OCI-LY3 (cell line): ENCODE measurements around the gene GDF9.

ENCODE experiments used
- H2AFZ ChIP-seq: fragments of 200-600, 300-600 bp; shearing (Covaris generic); 2 replicates; pipeline ENCODE4 v1.6.0; 2014; ENCODE audit warnings: antibody characterized with exemption, low read depth, low read length
- H3K27ac ChIP-seq: fragments of 200-600, 300-600 bp; sonication (generic); 2 replicates; pipeline ENCODE4 v1.5.1; 2014; ENCODE audit warnings: mild to moderate bottlenecking, low read length, moderate library complexity, mixed read lengths
- H3K27me3 ChIP-seq: fragments of 200-600, 300-600 bp; sonication (generic); 2 replicates; pipeline ENCODE4 v1.6.1; 2014; ENCODE audit warnings: low read depth, low read length, mixed read lengths
- H3K36me3 ChIP-seq: fragments of 200-600, 300-600 bp; sonication (generic); replicated peaks from 2 replicates; pipeline ENCODE3; 2014; ENCODE audit warnings: low read depth, low read length, mixed read lengths
- H3K4me1 ChIP-seq: fragments of 300-600, 200-600 bp; sonication (generic); 2 replicates; pipeline ENCODE4 v1.6.1; 2014; ENCODE audit warnings: low read length, mixed read lengths
- H3K4me2 ChIP-seq: fragments of 200-600, 300-600 bp; sonication (generic); 2 replicates; pipeline ENCODE4 v1.6.1; 2014; ENCODE audit warnings: low read length, mixed read lengths
- H3K4me3 ChIP-seq: fragments of 300-600, 200-600 bp; sonication (generic); 2 replicates; pipeline ENCODE4 v1.5.1; 2014; ENCODE audit warnings: antibody characterized with exemption, mild to moderate bottlenecking, low read length, moderate library complexity
- H3K79me2 ChIP-seq: fragments of 300-600, 200-600 bp; shearing (Covaris generic); 2 replicates; pipeline ENCODE4 v1.6.1; 2014; ENCODE audit warnings: mild to moderate bottlenecking, low read length, mixed read lengths
- H3K9ac ChIP-seq: fragments of 300-600, 200-600 bp; shearing (Covaris generic); 2 replicates; pipeline ENCODE4 v1.6.0; 2014; ENCODE audit warnings: mild to moderate bottlenecking, low read length, moderate library complexity
- H3K9me3 ChIP-seq: fragments of 200-600, 300-600 bp; shearing (Covaris generic); 2 replicates; pipeline ENCODE4 v1.6.1; 2014; ENCODE audit warnings: low read length, mixed read lengths; ENCODE audit not compliant: insufficient read depth
- H4K20me1 ChIP-seq: fragments of 200-600, 300-600 bp; sonication (generic); 2 replicates; pipeline ENCODE4 v1.6.1; 2016; ENCODE audit warnings: low read length, mixed read lengths; ENCODE audit not compliant: insufficient read depth
- EZH2phosphoT487 ChIP-seq: fragments of 200-600 bp; shearing (Covaris generic); IDR thresholded peaks from 2 replicates; pipeline ENCODE4 v1.6.1; 2018; ENCODE audit warnings: antibody characterized with exemption, mixed run types, low read depth
- TF ChIP-seq, protein P1 (sequence below): fragments of 200-600, 300-600 bp; sonication (generic); IDR thresholded peaks from 2 replicates; pipeline ENCODE4 v1.5.1; 2014; ENCODE audit warnings: antibody characterized with exemption, low read length, low read depth

GDF9 gene

DNA sequence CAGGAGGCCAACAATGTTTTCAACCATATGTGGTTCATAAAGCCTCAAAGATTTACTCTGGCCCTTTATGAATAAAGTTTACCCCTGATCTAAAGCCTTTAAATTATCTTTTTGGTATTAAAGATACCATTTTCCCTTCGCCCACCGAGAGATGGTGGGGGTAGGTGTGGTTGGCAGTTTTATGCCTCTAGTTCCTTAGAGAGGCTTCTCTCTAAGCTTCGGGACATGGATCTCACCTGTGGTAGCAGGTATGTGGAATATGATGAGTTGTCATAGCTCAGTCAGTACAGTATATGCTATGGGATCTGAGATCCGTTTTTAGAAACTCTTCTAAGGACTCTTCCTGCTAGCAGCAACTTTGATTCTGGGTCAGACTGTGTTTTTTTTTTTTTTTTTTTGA lies 2.5 kb upstream of the GDF9 start:
- Histone ChIP-seq H3K27ac (no peak overlapping the region), H3K4me3 (no peak overlapping the region), H3K4me1 (peaks cover 12% of the 10 kb centered on the region), H3K79me2 (peaks cover 20% of the 10 kb centered on the region), H2AFZ (no peak overlapping the region), H4K20me1 (no peaks in the 10 kb centered on the region), H3K27me3 (no peaks in the 10 kb centered on the region), H3K36me3 (peaks cover 8% of the 10 kb centered on the region), H3K9ac (no peak overlapping the region), H3K9me3 (no peaks in the 10 kb centered on the region), H3K4me2 (no peak overlapping the region)
- TF ChIP-seq, protein P1, sequence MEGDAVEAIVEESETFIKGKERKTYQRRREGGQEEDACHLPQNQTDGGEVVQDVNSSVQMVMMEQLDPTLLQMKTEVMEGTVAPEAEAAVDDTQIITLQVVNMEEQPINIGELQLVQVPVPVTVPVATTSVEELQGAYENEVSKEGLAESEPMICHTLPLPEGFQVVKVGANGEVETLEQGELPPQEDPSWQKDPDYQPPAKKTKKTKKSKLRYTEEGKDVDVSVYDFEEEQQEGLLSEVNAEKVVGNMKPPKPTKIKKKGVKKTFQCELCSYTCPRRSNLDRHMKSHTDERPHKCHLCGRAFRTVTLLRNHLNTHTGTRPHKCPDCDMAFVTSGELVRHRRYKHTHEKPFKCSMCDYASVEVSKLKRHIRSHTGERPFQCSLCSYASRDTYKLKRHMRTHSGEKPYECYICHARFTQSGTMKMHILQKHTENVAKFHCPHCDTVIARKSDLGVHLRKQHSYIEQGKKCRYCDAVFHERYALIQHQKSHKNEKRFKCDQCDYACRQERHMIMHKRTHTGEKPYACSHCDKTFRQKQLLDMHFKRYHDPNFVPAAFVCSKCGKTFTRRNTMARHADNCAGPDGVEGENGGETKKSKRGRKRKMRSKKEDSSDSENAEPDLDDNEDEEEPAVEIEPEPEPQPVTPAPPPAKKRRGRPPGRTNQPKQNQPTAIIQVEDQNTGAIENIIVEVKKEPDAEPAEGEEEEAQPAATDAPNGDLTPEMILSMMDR = no peak
- no peak for TF ChIP-seq EZH2phosphoT487

- Histone ChIP-seq H4K20me1 (no peaks in the 10 kb centered on the region), H3K79me2 (peaks cover 20% of the 10 kb centered on the region), H3K36me3 (peaks cover 8% of the 10 kb centered on the region), H3K4me2 (peak overlapping the region; percentile 98), H3K4me1 (peaks cover 14% of the 10 kb centered on the region), H3K4me3 (peak overlapping the region; percentile 99), H3K9me3 (no peaks in the 10 kb centered on the region), H3K9ac (peak overlapping the region; percentile 86), H3K27ac (peak overlapping the region; percentile 29; the same call in 1 of the 2 replicates), H2AFZ (0 out of 2 replicates have a peak overlapping the region, but pooled peaks have one; percentile 45), H3K27me3 (no peaks in the 10 kb centered on the region)
- TF ChIP-seq, protein P1 = no peak
Observed at GRCh38 chr5:132867046-132867451, 780 bp upstream of the GDF9 start.

- Histone ChIP-seq H3K79me2 (peaks cover 20% of the 10 kb centered on the region), H3K27ac (peak overlapping the region; percentile 28; the same call in 1 of the 2 replicates), H2AFZ (peak overlapping the region; percentile 72), H3K4me1 (peaks cover 14% of the 10 kb centered on the region), H3K36me3 (peaks cover 8% of the 10 kb centered on the region), H3K4me3 (peak overlapping the region; percentile 99), H4K20me1 (no peaks in the 10 kb centered on the region), H3K9me3 (no peaks in the 10 kb centered on the region), H3K9ac (peak overlapping the region; percentile 86), H3K27me3 (no peaks in the 10 kb centered on the region), H3K4me2 (peak overlapping the region; percentile 87)
- no peak for TF ChIP-seq EZH2phosphoT487
- TF ChIP-seq, protein P1 = no peak
Observed at GRCh38 chr5:132865668-132866341, 464 bp downstream of the GDF9 start.

DNA sequence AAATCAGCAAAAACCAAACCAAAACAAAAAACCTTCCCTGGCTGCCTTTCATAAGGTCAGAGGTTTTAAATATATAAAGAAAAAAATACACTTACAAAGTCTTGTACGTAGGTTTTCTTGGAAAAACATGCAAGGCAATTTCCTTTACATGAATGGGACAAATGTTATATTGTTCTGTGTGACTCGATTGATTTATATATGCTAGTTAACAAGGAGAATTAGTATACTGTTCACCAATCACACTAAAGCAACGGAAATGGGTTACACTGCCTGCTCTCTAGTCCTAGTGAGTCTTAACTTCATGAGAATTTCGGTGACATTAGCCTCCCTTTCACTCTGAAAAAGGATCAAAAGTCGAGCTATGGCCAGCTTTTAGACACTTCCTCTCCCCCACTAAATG lies 5.5 kb downstream of the GDF9 start:
- no peak overlapping the region for H2AFZ ChIP-seq
- no peak overlapping the region for H3K27ac ChIP-seq
- H3K4me1 ChIP-seq = peaks cover 7% of the 10 kb centered on the region
- H3K27me3 ChIP-seq = no peaks in the 10 kb centered on the region
- H3K36me3 ChIP-seq = no peaks in the 10 kb centered on the region
- no peak overlapping the region for H3K4me2 ChIP-seq
- no peak overlapping the region for H3K9ac ChIP-seq
- no peaks in the 10 kb centered on the region for H4K20me1 ChIP-seq
- H3K79me2 ChIP-seq = peaks cover 1% of the 10 kb centered on the region; the same call in 1 of the 2 replicates
- H3K4me3 ChIP-seq = no peak overlapping the region
- H3K9me3 ChIP-seq = no peaks in the 10 kb centered on the region
- TF ChIP-seq, protein P1 = no peak
- TF ChIP-seq EZH2phosphoT487 = no peak
